Measurements from ENCODE around the gene ZFR2. TPM values are rescaled to one million over a fixed set of nuclear protein-coding genes. Genes with fewer than 3 reads are reported as not detected.
A peak's percentile ranks its signal among the peaks of the same experiment; 100 is the strongest.

The ZFR2 gene
- total and polyA plus RNA-seq, 4 experiments from 2014 or later: 1.2 to 4.1 (median 3.5) TPM

- Histone ChIP-seq H3K36me3 (ENCODE audit: insufficient read depth, low read length) (no peaks in the 10 kb centered on the region), H3K4me3 (ENCODE audit: low read length in 2 of 2) (no peak overlapping the region), H3K4me1 (ENCODE audit: insufficient read depth, low read length) (no peaks in the 10 kb centered on the region), H3K9me3 (ENCODE audit: control insufficient read depth in 1 of 2, low read length in 2 of 2) (peaks cover 0 to 17% of the 10 kb centered on the region in 2 donors), H3K27me3 (ENCODE audit: insufficient read depth, low read length) (no peaks in the 10 kb centered on the region), H3K27ac (ENCODE audit: low read depth, low read length) (no peak overlapping the region)
- POLR2A ChIA-PET (ENCODE audit: partially characterized antibody): interaction anchor here (0.8 to 1.2 kb wide), 2 partner anchors 16 to 17 kb away, joined by 3 to 4 read pairs; partner anchors contain the start of gene MRPL54
- CTCF ChIA-PET (ENCODE audit: partially characterized antibody): no interaction called here
- H3K4me3 Mint-ChIP-seq: no peak overlapping the region
- peaks cover 14 to 20% of the 10 kb centered on the region in 2 donors for H3K36me3 Mint-ChIP-seq
- peak in 1 of 5 donors; percentile 17 for DNase-seq
- H3K27ac Mint-ChIP-seq: no peak overlapping the region
- H3K9me3 Mint-ChIP-seq: peaks cover 2 to 27% (median 19%) of the 10 kb centered on the region in 8 donors
- H3K4me1 Mint-ChIP-seq: peaks cover 0 to 10% (median 4%) of the 10 kb centered on the region in 4 donors
- intact Hi-C loops (cut with micrococcal nuclease): no loop called here
- H3K27me3 Mint-ChIP-seq: no peaks in the 10 kb centered on the region
Observed at GRCh38 chr19:3778899-3779723, 89.7 kb downstream of the ZFR2 start.

- H3K27me3 ChIP-seq (ENCODE audit: insufficient read depth, low read length): no peaks in the 10 kb centered on the region
- DNase-seq: peak in 1 of 5 donors; percentile 11
- H3K36me3 ChIP-seq (ENCODE audit: insufficient read depth, low read length): no peaks in the 10 kb centered on the region
- intact Hi-C loops (cut with micrococcal nuclease): no loop called here
- CTCF ChIA-PET (ENCODE audit: partially characterized antibody): no interaction called here
- Mint-ChIP-seq H3K36me3 (peaks cover 14 to 20% of the 10 kb centered on the region in 2 donors), H3K27ac (no peak overlapping the region), H3K9me3 (peaks cover 2 to 27% (median 19%) of the 10 kb centered on the region in 8 donors), H3K27me3 (no peaks in the 10 kb centered on the region), H3K4me3 (no peak overlapping the region), H3K4me1 (peaks cover 0 to 10% (median 3%) of the 10 kb centered on the region in 4 donors)
- no peak overlapping the region for H3K27ac ChIP-seq (ENCODE audit: low read depth, low read length)
- H3K4me3 ChIP-seq (ENCODE audit: low read length in 2 of 2): no peak overlapping the region
- H3K4me1 ChIP-seq (ENCODE audit: insufficient read depth, low read length): no peaks in the 10 kb centered on the region
- H3K9me3 ChIP-seq (ENCODE audit: control insufficient read depth in 1 of 2, low read length in 2 of 2): peaks cover 0 to 17% of the 10 kb centered on the region in 2 donors
- POLR2A ChIA-PET (ENCODE audit: partially characterized antibody): interaction anchor here (1.2 kb wide), 1 partner anchor 16 kb away, joined by 4 read pairs; the partner anchor contains the start of gene MRPL54
Observed at GRCh38 chr19:3778104-3778867, 90.6 kb downstream of the ZFR2 start.

- intact Hi-C loops (cut with micrococcal nuclease): no loop called here
- Histone ChIP-seq H3K27ac (ENCODE audit: low read depth, low read length) (no peak overlapping the region), H3K4me3 (ENCODE audit: low read length in 2 of 2) (no peak overlapping the region), H3K9me3 (ENCODE audit: control insufficient read depth in 1 of 2, low read length in 2 of 2) (peaks cover 0 to 9% of the 10 kb centered on the region in 2 donors), H3K36me3 (ENCODE audit: insufficient read depth, low read length) (no peaks in the 10 kb centered on the region), H3K27me3 (ENCODE audit: insufficient read depth, low read length) (no peaks in the 10 kb centered on the region), H3K4me1 (ENCODE audit: insufficient read depth, low read length) (no peaks in the 10 kb centered on the region)
- Mint-ChIP-seq H3K4me3 (no peak overlapping the region), H3K9me3 (peaks cover 0 to 11% (median 9%) of the 10 kb centered on the region in 8 donors), H3K27ac (no peak overlapping the region), H3K27me3 (no peaks in the 10 kb centered on the region), H3K36me3 (peaks cover 5 to 8% of the 10 kb centered on the region in 2 donors), H3K4me1 (peaks cover 0 to 9% (median 4%) of the 10 kb centered on the region in 4 donors)
- no peak for DNase-seq
- ChIA-PET CTCF (ENCODE audit: partially characterized antibody) (no interaction called here), POLR2A (ENCODE audit: partially characterized antibody) (no interaction called here)
Observed at GRCh38 chr19:3776479-3777040, 92.3 kb downstream of the ZFR2 start.

GRCh38 chr19:3775831-3776230 is 93.0 kb downstream of the ZFR2 start:
- H3K9me3 Mint-ChIP-seq: peaks cover 0 to 5% (median 1%) of the 10 kb centered on the region in 8 donors
- CTCF ChIA-PET (ENCODE audit: partially characterized antibody): no interaction called here

GRCh38 chr19:3775374-3775711 is 93.5 kb downstream of the ZFR2 start:
- Mint-ChIP-seq H3K9me3 (peaks cover 0 to 3% (median 0%) of the 10 kb centered on the region in 8 donors), H3K27ac (no peak overlapping the region), H3K27me3 (no peaks in the 10 kb centered on the region), H3K36me3 (peaks cover 3 to 4% of the 10 kb centered on the region in 2 donors), H3K4me1 (peaks cover 0 to 2% (median under 1%) of the 10 kb centered on the region in 4 donors), H3K4me3 (no peak overlapping the region)
- no peaks in the 10 kb centered on the region for H3K9me3 ChIP-seq (ENCODE audit: control insufficient read depth in 1 of 2, low read length in 2 of 2)
- no peak overlapping the region for H3K27ac ChIP-seq (ENCODE audit: low read depth, low read length)
- intact Hi-C loops (cut with micrococcal nuclease): no loop called here
- H3K27me3 ChIP-seq (ENCODE audit: insufficient read depth, low read length): no peaks in the 10 kb centered on the region
- no peaks in the 10 kb centered on the region for H3K36me3 ChIP-seq (ENCODE audit: insufficient read depth, low read length)
- DNase-seq: no peak
- POLR2A ChIA-PET (ENCODE audit: partially characterized antibody): interaction anchor here (1.6 to 2.3 kb wide), 2 partner anchors 13 to 37 kb away, joined by 4 to 11 read pairs; partner anchors contain the start of genes APBA3 and MRPL54
- CTCF ChIA-PET (ENCODE audit: partially characterized antibody): no interaction called here
- H3K4me3 ChIP-seq (ENCODE audit: low read length in 2 of 2): no peak overlapping the region
- no peaks in the 10 kb centered on the region for H3K4me1 ChIP-seq (ENCODE audit: insufficient read depth, low read length)

More at GRCh38 chr19:3775831-3776230, 93.0 kb downstream of the ZFR2 start:
- Histone ChIP-seq H3K27ac (ENCODE audit: low read depth, low read length) (no peak overlapping the region), H3K36me3 (ENCODE audit: insufficient read depth, low read length) (no peaks in the 10 kb centered on the region), H3K4me3 (ENCODE audit: low read length in 2 of 2) (no peak overlapping the region), H3K27me3 (ENCODE audit: insufficient read depth, low read length) (no peaks in the 10 kb centered on the region), H3K9me3 (ENCODE audit: control insufficient read depth in 1 of 2, low read length in 2 of 2) (peaks cover 0 to 2% of the 10 kb centered on the region in 2 donors), H3K4me1 (ENCODE audit: insufficient read depth, low read length) (no peaks in the 10 kb centered on the region)
- H3K36me3 Mint-ChIP-seq: peaks cover 4% of the 10 kb centered on the region in 2 donors
- intact Hi-C loops (cut with micrococcal nuclease): no loop called here
- no peak overlapping the region for H3K4me3 Mint-ChIP-seq
- POLR2A ChIA-PET (ENCODE audit: partially characterized antibody): interaction anchor here (1.6 to 2.3 kb wide), 2 partner anchors 13 to 37 kb away, joined by 4 to 11 read pairs; partner anchors contain the start of genes APBA3 and MRPL54
- no peak overlapping the region for H3K27ac Mint-ChIP-seq
- H3K27me3 Mint-ChIP-seq: no peaks in the 10 kb centered on the region
- peaks cover 0 to 2% (median 1%) of the 10 kb centered on the region in 4 donors for H3K4me1 Mint-ChIP-seq
- DNase-seq: peak in 1 of 5 donors; percentile 22

- no peak overlapping the region for H3K4me3 ChIP-seq (ENCODE audit: low read length in 2 of 2)
- H3K36me3 Mint-ChIP-seq: peaks cover 3 to 4% of the 10 kb centered on the region in 2 donors
- ChIA-PET POLR2A (ENCODE audit: partially characterized antibody) (interaction anchor here (1.6 to 2.3 kb wide), 2 partner anchors 12 to 38 kb away, joined by 4 to 11 read pairs; partner anchors contain the start of genes APBA3 and MRPL54), CTCF (ENCODE audit: partially characterized antibody) (interaction anchor here (0.9 kb wide), 1 partner anchor 48 kb away, joined by 3 read pairs; no protein-coding TSS in a partner anchor)
- H3K4me1 Mint-ChIP-seq: peaks cover 0 to 2% (median under 1%) of the 10 kb centered on the region in 4 donors
- H3K9me3 Mint-ChIP-seq: peaks cover 0 to under 1% (median 0%) of the 10 kb centered on the region in 8 donors
- peak overlapping the region in 2 of 7 donors; percentile 57 to 62 for H3K27ac Mint-ChIP-seq
- DNase-seq: peak in 1 of 5 donors; percentile 27
- no peak overlapping the region for H3K27ac ChIP-seq (ENCODE audit: low read depth, low read length)
- H3K27me3 Mint-ChIP-seq: no peaks in the 10 kb centered on the region
- H3K36me3 ChIP-seq (ENCODE audit: insufficient read depth, low read length): no peaks in the 10 kb centered on the region
- no peak overlapping the region for H3K4me3 Mint-ChIP-seq
- intact Hi-C loops (cut with micrococcal nuclease): no loop called here
- H3K4me1 ChIP-seq (ENCODE audit: insufficient read depth, low read length): no peaks in the 10 kb centered on the region
- no peaks in the 10 kb centered on the region for H3K9me3 ChIP-seq (ENCODE audit: control insufficient read depth in 1 of 2, low read length in 2 of 2)
- no peaks in the 10 kb centered on the region for H3K27me3 ChIP-seq (ENCODE audit: insufficient read depth, low read length)
Observed at GRCh38 chr19:3774621-3775373, 94.0 kb downstream of the ZFR2 start.
